AG04449 (cell line): ENCODE results near the gene ISX.

Experiments
- CTCF ChIA-PET: fragments of 350-600 bp; formaldehyde crosslinking; extraction: SDS; loops from one replicate; lab custom pipeline; 2021; ENCODE audit warnings: antibody characterized with exemption; lab: Yijun Ruan, JAX
- POLR2A ChIA-PET: fragments of 400-600, 350-600 bp; formaldehyde crosslinking; extraction: SDS; loops from one replicate; lab custom pipeline; 2020; ENCODE audit warnings: antibody characterized with exemption, inconsistent platforms; lab: Yijun Ruan, JAX
- DNase-seq: peaks from one replicate; pipeline ENCODE4 v3.0.0-alpha.2; 2010; ENCODE audit warnings: low read depth, low spot score
- H3K4me3 ChIP-seq: 2 replicates; pipeline ENCODE4 v1.5.1; 2011; ENCODE audit warnings: low read depth, mild to moderate bottlenecking, control low read depth, low read length
- CTCF ChIP-seq: IDR thresholded peaks from one replicate; pipeline ENCODE4 v1.5.1; 2011; ENCODE audit warnings: mild to moderate bottlenecking, moderate library complexity, low read length, control low read depth, inconsistent platforms; ENCODE audit not compliant: insufficient read depth; ENCODE audit errors: missing control alignments

ISX gene

GRCh38 chr22:35114131-35114980 lies 48.4 kb downstream of the ISX start:
- ChIA-PET POLR2A (no interaction called here), CTCF (interaction anchor here (0.7 kb wide), 1 partner anchor 10 kb away, joined by 3 read pairs; no protein-coding TSS in a partner anchor)
- no peak for DNase-seq

GRCh38 chr22:35115515-35115914 lies 49.6 kb downstream of the ISX start:
- ChIA-PET POLR2A (no interaction called here), CTCF (no interaction called here)
- DNase-seq, result no peak

More at GRCh38 chr22:35114131-35114980, 48.4 kb downstream of the ISX start:
- no peak for TF ChIP-seq CTCF
- H3K4me3 ChIP-seq, result no peak overlapping the region

GRCh38 chr22:35116269-35116668 lies 50.3 kb downstream of the ISX start:
- DNase-seq, result no peak
- ChIA-PET POLR2A (no interaction called here), CTCF (no interaction called here)
- no peak overlapping the region for H3K4me3 ChIP-seq
- TF ChIP-seq CTCF, result no peak

More at GRCh38 chr22:35115515-35115914, 49.6 kb downstream of the ISX start:
- H3K4me3 ChIP-seq, result no peak overlapping the region
- no peak for TF ChIP-seq CTCF

GRCh38 chr22:35116817-35117216 lies 50.9 kb downstream of the ISX start:
- CTCF ChIA-PET, result no interaction called here
- DNase-seq, result no peak
- POLR2A ChIA-PET, result no interaction called here
- no peak for TF ChIP-seq CTCF
- H3K4me3 ChIP-seq, result no peak overlapping the region

GRCh38 chr22:35119494-35119893 lies 53.5 kb downstream of the ISX start:
- CTCF ChIA-PET, result no interaction called here
- TF ChIP-seq CTCF, result no peak
- POLR2A ChIA-PET, result no interaction called here
- no peak for DNase-seq
- H3K4me3 ChIP-seq, result no peak overlapping the region

- H3K4me3 ChIP-seq, result no peak overlapping the region
- ChIA-PET POLR2A (no interaction called here), CTCF (interaction anchor here (1.2 to 1.7 kb wide), 2 partner anchors 26 to 29 kb away, joined by 3 to 6 read pairs; no protein-coding TSS in a partner anchor)
- no peak for TF ChIP-seq CTCF
- no peak for DNase-seq
These were observed 58.8 kb downstream of the ISX start for GRCh38 chr22:35124691-35125219.
